Upper lobe of left lung (tissue), 4 donors: ENCODE measurements around the gene ATP6V0C.

Experiments used
- CTCF ChIP-seq, 6 experiments: fragments of 450-650 bp in 4 of 6; fragments of 200-600 bp in 2 of 6; sonication (generic) in 2 of 6; IDR thresholded peaks; one replicate each; pipeline ENCODE4 v1.5.1; 2016 to 2019; ENCODE audit warnings: antibody characterized with exemption in 6 of 6
- EP300 ChIP-seq, 4 donors: sonication (generic); formaldehyde crosslinking; IDR thresholded peaks; one replicate each; pipeline ENCODE4 v1.5.1; 2017; ENCODE audit warnings: antibody characterized with exemption in 4 of 4, control low read depth in 2 of 4
- POLR2A ChIP-seq, 4 donors: fragments of 450-650 bp; IDR thresholded peaks; one replicate each; pipeline ENCODE4 v1.5.1; 2016 to 2017; ENCODE audit warnings: antibody characterized with exemption in 4 of 4, mild to moderate bottlenecking in 2 of 4
- POLR2AphosphoS5 ChIP-seq, 2 donors: sonication (generic); formaldehyde crosslinking; IDR thresholded peaks; one replicate each; pipeline ENCODE4 v1.5.1; 2017; ENCODE audit warnings: antibody characterized with exemption in 2 of 2

DNA sequence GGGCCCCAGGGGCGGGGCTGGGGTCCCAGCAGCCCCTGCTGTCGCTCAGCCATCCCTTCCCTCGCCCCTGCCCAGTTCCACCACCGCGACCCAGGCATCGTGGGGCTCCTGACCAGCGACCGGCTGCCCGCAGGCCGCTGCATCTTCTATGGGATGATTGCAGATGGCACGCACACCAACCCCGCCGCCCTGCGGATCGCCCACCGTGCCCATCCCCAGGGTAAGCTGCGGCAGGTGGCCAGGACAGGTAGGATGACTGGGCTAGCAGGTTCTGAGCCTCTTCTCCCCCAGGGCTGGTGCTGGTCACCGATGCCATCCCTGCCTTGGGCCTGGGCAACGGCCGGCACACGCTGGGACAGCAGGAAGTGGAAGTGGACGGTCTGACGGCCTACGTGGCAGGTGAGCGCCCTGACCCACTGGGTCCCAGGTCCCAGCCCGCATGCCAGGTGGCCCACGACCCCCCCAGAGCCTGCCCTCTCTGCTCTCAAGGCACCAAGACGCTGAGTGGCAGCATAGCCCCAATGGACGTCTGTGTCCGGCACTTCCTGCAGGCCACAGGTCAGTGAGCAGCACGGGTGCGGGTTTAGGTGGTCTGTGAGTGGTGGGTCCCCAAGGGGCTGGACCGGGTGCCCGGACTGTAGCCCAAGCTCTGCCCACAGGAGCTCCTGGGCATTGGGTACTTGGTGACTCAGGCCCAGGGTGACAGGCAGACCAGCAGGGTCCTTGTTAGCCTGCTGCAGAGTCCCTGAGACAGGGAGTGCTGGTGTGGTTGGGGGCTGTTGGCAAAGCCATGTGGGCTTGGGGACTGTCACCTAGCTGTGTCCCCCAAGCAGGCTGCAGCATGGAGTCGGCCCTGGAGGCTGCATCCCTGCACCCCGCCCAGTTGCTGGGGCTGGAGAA lies 14.7 kb downstream of the ATP6V0C start:
- no peak for TF ChIP-seq CTCF (IDR thresholded peaks at IDR 0.05)
- TF ChIP-seq POLR2A (IDR thresholded peaks at IDR 0.05): no peak
- no peak for TF ChIP-seq POLR2AphosphoS5 (IDR thresholded peaks at IDR 0.05)
- TF ChIP-seq EP300 (IDR thresholded peaks at IDR 0.05): no peak
